GM18868 (cell line): ENCODE data around the gene LEMD3.

Experiments used
- ATAC-seq: cut with Tn5 transposase; IDR thresholded peaks from one replicate; pipeline ENCODE4 v1.9.1; 2021; ENCODE audit warnings: mild to moderate bottlenecking, moderate library complexity; ENCODE audit not compliant: unreplicated experiment

The LEMD3 gene

GRCh38 chr12:65169320-65170208, at the start of gene LEMD3:
Gene LEMD3, plus strand, starts transcription at chr12:65169583. Its CDS starts 14 bp downstream, at chr12:65169597.
- peak; percentile 94 for ATAC-seq

DNA sequence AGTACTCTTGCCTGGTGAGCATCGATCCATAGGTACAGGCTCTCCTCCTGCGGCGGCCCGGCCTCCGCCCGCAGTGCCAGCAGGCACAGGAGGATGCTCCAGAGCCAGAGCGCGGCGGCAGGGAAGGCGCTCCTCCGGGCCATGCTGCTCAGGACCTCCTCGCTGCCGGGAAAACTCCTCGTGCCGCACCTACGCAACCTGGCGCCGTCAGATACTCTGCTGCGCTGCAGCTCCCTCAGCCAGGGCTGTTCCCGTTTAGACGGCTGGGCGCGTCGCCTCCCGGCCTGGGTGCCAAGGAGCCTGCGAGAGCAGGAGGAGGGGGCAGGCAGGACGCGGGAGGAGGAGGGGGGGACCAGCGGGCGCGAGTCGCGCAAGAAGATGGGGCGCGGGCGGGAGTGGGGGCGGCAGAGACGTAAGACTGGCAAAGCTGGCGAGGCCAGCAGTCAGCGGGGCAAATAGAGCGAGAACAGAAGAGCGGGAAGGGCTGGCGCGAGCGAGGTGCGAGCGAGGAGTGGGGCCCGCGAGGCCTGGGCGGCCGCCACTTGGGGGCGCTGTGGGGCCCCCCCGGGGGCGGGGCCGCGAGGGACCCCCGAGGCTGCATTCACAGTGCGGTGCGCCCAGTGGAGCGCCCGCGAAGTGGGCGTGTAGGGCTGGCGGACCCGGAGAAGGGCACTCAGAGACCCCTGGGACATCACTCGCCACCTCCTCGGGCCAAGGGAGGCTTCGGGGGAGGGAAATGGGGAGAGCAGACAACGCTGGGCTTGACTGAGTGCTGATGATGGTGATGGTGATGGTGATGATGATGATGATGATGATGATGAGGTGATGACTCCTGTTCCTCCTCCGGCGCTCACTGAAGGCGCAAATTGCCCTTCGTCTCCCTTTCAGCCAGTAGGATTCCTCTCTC, 48.1 kb upstream of the LEMD3 start, which contains the start of gene WIF1:
Gene WIF1, minus strand, starts transcription at position 257 of the 907 bp plus-strand sequence. Its CDS starts 114 bp downstream, at position 143.
- ATAC-seq: peak; percentile 66

DNA sequence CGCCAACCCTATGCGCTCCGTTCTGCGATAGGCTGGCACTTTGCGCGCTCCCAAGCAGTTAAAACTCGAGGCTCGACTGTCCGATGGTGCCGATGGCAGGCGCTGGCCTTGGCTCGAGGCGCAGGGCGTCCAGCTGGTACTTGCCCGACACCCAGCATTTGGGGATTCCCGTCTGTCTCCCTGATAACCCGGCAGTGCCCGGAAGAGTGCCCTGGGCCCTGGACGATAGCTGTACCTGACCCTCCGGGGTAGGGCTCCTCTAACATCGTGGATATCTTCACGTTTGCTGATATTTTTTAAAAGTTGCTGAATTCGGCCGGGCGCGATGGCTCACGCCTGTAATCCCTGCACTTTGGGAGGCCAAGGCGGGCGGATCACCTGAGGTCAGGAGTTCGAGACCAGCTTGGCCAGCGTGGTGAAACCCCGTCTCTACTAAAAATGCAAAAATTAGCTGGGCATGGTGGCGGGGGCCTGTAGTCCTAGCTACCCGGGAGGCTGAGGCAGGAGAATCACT, 47.4 kb upstream of the LEMD3 start:
- no peak for ATAC-seq

GRCh38 chr12:65122703-65123102, 46.7 kb upstream of the LEMD3 start:
- no peak for ATAC-seq

DNA sequence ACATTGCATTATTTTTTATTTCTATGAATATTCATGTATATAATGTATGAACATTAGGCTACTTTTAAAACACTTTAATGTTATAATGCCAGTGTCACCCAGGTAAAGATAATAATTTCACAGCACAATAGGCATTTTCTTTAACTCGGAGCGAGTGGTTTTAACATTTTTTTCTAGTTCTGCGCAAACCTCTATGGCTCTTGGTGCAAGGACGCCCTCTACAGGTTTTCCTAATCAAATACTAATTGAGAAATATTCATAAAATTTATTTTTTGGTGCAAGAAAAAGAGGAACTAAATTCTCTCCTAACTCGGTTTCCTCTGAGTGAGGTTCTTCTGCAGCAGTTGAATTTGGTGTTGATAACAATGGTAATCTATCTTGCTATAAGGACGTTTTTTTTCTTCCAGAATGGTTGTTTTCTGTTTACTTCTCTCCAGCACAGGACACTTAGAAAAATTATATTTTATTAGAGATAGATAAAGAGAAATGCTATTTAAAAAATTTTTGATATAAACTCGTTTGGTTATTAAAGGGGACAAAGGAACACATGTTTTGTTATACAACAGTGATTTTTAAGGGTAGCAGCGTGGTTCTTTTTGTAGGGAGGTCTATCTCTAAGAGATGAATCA, 45.8 kb upstream of the LEMD3 start:
- peak; percentile 36 for ATAC-seq

- ATAC-seq: no peak
Observed at GRCh38 chr12:65125247-65125646, 44.1 kb upstream of the LEMD3 start.

DNA sequence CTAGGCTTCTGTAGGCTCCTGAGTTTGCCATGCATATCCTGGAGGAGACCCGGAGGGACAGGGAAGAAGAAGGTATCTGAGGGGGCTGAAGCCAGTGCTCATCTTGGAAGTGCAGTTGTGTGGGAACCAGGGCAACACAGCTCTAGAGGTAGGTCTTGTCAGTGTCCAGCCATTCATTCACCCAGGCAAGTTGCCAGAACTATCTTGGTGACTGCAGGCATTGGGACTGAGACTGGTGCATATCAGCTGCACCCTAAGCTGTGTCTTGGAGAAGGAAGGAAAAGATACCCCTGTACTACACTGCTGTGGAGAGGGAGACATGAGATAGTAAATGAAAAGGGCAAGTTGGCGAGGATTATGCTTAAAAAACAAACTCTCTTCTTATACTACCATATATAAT, 43.4 kb upstream of the LEMD3 start:
- no peak for ATAC-seq

DNA sequence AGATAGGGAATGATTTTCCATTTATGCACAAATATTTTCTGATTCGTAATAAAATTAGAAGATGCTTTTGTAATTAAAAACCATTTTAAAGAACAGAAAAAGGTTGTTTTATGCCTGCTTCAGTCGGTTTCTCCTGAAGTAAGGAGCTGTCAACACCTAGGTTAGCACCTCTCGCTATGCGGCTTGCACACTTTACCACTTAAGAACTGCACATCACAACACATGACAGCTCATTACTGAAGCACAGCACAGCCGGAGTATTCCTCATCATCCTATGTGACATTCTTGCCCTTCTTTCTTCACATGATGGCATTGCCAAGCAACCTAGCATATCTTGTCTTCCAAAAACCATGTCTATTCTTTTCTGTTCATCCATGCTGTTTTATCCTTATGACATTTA, 42.9 kb upstream of the LEMD3 start:
- no peak for ATAC-seq

- ATAC-seq: no peak
Observed at GRCh38 chr12:65133879-65134278, 35.5 kb upstream of the LEMD3 start.

GRCh38 chr12:65139389-65139788, 30.0 kb upstream of the LEMD3 start:
- ATAC-seq: no peak

DNA sequence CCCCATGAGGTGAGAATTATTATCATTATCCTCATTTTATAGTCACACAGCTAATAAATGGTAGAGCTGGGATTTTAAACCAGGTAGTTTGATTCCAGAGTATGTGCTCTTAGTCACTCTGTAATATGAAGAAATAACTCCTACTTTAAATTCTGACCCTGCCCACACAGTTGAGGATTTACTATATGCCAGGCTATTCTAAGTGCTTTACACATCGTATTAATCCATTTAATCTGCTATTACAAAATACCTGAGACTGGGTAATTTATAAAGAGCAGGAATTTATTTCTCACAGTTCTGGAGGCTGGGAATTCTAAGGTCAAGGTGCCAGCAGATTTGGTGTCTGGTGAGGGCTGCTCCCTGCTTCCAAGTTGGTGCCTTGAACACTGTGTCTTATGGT, 28.6 kb upstream of the LEMD3 start:
- ATAC-seq: no peak

DNA sequence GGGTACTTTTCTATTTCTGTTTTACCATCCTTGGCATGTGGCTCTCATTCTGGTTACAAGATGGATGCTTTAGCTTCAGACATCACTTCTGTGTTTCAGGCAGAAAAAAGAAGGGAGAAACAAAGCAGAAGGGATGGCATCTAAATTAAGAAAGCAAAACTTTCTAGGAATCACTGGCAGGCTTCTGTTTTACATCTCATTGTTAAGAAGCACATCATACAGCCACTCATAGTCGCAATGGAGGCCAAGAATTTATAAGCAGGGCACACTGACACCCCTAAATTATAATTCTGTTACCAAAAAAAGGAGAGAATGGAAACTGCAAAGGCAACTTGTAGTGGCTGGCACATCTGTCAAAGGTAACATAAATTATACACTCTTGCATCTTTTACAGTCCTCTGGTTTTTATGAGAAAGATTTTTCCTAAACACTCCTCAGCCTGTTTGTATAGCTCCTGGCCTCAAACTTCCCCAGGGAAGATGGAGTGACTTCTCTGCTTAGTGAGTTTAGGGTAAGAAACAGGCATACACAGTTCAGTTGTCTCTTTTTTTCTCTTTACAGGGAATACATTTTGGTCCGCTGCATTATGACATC, 22.0 kb upstream of the LEMD3 start:
- no peak for ATAC-seq

DNA sequence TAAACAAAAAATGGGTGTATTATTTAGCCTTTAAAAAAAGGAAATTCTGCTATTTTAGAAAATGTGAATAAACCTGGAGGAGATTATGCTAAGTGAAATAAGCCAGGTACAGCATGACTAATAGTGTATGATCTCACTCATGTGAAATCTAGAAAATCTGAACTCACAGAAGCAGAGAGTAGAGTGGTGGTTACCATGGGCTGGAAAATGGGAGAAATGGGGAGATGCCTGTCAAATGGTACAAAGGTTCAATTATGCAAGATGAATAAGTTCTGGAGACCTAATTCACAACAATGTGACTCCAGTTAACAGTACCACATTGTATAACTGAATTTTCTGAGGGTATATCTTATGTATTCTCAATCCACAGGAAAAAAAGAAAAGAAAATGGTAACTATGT, 17.4 kb upstream of the LEMD3 start:
- no peak for ATAC-seq

DNA sequence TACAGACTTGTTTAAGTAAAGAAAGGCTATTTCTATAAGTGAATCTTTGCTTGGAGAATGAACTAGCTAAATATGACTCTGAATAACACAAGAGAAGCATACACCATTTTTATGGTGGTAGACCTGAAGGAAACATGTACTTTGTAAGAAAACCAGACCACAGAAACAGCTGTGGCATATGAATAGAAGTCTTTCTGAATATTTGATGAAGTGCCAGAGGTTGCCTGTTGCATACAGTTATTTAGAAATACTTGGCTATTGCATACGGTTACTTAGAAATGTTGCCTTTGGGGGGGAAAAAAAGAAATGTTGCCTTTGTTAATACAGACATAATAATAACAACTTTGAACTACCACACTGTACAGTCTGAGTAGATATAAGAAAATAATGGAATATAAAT, 16.8 kb upstream of the LEMD3 start:
- no peak for ATAC-seq

GRCh38 chr12:65155784-65156183, 13.6 kb upstream of the LEMD3 start:
- peak; percentile 48 for ATAC-seq

GRCh38 chr12:65156366-65156841, 13.0 kb upstream of the LEMD3 start:
- ATAC-seq: peak; percentile 93

DNA sequence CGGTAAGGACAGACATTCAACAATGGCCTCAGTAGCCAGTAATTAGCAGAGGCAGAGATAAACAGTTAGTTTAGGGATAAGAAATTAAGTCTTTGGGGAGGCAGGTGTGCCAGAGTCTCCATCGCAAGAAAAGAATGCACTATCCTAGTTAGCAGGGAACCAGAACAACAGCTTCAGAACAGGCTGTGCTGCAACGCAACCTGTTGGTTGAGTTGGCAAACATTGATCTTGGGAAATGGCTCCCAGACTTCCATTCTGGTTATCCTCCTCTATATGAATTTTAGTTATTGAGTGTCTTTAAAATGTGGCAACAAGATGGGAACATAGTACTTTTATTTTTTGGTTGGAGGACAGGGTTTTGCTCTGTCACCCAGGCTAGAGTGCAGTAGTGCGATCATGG, 12.3 kb upstream of the LEMD3 start:
- no peak for ATAC-seq

GRCh38 chr12:65162609-65163008, 6.8 kb upstream of the LEMD3 start:
- peak; percentile 73 for ATAC-seq

DNA sequence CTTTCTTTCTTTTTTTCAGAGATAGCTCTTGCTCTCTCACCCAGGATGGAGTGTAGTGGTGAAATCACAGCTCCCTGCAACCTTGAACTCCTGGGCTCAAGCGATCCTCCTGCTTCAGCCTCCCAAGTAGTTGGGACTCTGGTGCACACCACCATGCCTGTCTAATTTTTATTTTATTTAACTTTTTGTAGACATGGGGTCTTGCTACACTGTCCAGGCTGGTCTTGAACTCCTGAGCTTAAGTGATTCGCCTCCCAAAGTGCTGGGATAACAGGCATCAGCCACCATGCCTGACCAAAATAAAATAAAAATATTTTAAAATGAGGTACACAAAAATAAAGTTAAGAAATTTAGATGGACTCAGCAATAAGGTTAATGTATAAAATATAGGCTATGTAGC, 5.1 kb upstream of the LEMD3 start:
- no peak for ATAC-seq

- ATAC-seq: no peak
Observed at GRCh38 chr12:65164774-65165173, 4.6 kb upstream of the LEMD3 start.
